Measurements from ENCODE around the gene KCNMA1.

DNA sequence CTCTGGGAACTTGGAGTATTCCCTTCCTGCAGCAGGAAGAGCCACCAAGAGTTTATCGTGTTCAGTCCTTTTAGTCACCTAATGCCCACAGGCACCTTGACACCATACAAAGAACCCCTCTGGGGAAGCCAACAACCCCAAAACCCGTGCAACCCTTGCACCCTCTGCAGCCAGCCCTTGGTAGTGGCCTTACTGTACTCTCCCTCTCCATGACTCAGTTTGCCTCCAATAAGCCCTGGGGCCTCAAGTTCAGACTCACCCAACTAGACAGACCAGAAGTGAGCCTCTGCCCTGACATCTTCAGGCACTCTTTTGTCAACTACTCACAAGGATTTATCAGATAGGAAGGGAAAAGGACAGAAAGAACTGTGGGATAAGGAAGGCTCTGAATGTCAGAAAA lies 30.9 kb downstream of the KCNMA1 start:
- TF ChIP-seq RAD21 (IDR thresholded peaks at IDR 0.05; ENCODE audit: low read depth) (peak; percentile 53), FOSL1 (IDR thresholded peaks at IDR 0.05; ENCODE audit: low read depth) (no peak), EZH2phosphoT487 (IDR thresholded peaks at IDR 0.05; ENCODE audit: borderline replicate concordance) (no peak), POLR2A (IDR thresholded peaks at IDR 0.05; ENCODE audit: borderline replicate concordance, extremely low read depth, insufficient read depth, insufficient read length) (no peak)
- TF ChIP-seq, protein P1, sequence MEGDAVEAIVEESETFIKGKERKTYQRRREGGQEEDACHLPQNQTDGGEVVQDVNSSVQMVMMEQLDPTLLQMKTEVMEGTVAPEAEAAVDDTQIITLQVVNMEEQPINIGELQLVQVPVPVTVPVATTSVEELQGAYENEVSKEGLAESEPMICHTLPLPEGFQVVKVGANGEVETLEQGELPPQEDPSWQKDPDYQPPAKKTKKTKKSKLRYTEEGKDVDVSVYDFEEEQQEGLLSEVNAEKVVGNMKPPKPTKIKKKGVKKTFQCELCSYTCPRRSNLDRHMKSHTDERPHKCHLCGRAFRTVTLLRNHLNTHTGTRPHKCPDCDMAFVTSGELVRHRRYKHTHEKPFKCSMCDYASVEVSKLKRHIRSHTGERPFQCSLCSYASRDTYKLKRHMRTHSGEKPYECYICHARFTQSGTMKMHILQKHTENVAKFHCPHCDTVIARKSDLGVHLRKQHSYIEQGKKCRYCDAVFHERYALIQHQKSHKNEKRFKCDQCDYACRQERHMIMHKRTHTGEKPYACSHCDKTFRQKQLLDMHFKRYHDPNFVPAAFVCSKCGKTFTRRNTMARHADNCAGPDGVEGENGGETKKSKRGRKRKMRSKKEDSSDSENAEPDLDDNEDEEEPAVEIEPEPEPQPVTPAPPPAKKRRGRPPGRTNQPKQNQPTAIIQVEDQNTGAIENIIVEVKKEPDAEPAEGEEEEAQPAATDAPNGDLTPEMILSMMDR (IDR thresholded peaks at IDR 0.05 in 2 of 3, conservative IDR thresholded peaks at IDR 0.05 in 1 of 3; ENCODE audit: borderline replicate concordance in 1 of 3, insufficient read depth in 1 of 3, low read depth in 2 of 3, low read length in 2 of 3) = 0 out of 6 replicates have a peak, but pooled peaks of 2 of the 3 experiments have one; percentile 17 to 19

Measured in HCT116 (cell line).